Astrocyte (in vitro differentiated cells and primary cell): ENCODE results near the gene LMNB1. TPM values are rescaled to one million over a fixed set of nuclear protein-coding genes. Genes with fewer than 3 reads are reported as not detected.
"Not testable (repeated sequence)": the region's sequence is repeated elsewhere in the genome, so short reads cannot be mapped to it uniquely, and the experiment has no call there.

ENCODE experiments used
- DNase-seq: peaks from one replicate; pipeline ENCODE4 v3.0.0-alpha.2; 2010; ENCODE audit warnings: low read depth
- FAIRE-seq: peaks from 2 replicates; lab custom pipeline; 2011; peaks lifted over from hg19 to GRCh38; lab: Jason Lieb, UNC
- H2AFZ ChIP-seq: 2 replicates; pipeline ENCODE4 v1.6.0; 2012; ENCODE audit warnings: low read depth, low read length, inconsistent platforms
- H3K27ac ChIP-seq: 2 replicates; pipeline ENCODE4 v1.5.1; 2011; ENCODE audit warnings: low read depth, low read length, inconsistent platforms
- H3K27me3 ChIP-seq: 2 replicates; pipeline ENCODE4 v1.6.0; 2011; ENCODE audit warnings: low read length, inconsistent platforms; ENCODE audit not compliant: insufficient read depth
- H3K36me3 ChIP-seq: 2 replicates; pipeline ENCODE4 v1.5.1; 2011; ENCODE audit warnings: low read length, inconsistent platforms; ENCODE audit not compliant: insufficient read depth
- H3K4me1 ChIP-seq: 2 replicates; pipeline ENCODE4 v1.5.1; 2011; ENCODE audit warnings: low read length, inconsistent platforms; ENCODE audit not compliant: insufficient read depth
- H3K4me2 ChIP-seq: 2 replicates; pipeline ENCODE4 v1.6.0; 2012; ENCODE audit warnings: low read length, inconsistent platforms
- H3K4me3 ChIP-seq: 2 replicates; pipeline ENCODE4 v1.5.1; 2011; ENCODE audit warnings: low read depth, mild to moderate bottlenecking, low read length, inconsistent platforms; ENCODE audit not compliant: insufficient read depth
- H3K79me2 ChIP-seq: 2 replicates; pipeline ENCODE4 v1.6.0; 2012; ENCODE audit warnings: mild to moderate bottlenecking, low read length, inconsistent platforms; ENCODE audit not compliant: insufficient read depth
- H3K9ac ChIP-seq: 2 replicates; pipeline ENCODE4 v1.6.0; 2012; ENCODE audit warnings: mild to moderate bottlenecking, low read length, inconsistent platforms
- H3K9me3 ChIP-seq: 2 replicates; pipeline ENCODE4 v1.5.1; 2012; ENCODE audit warnings: low read depth, mild to moderate bottlenecking, low read length, inconsistent platforms; ENCODE audit not compliant: insufficient read depth
- H4K20me1 ChIP-seq: 2 replicates; pipeline ENCODE4 v1.6.0; 2012; ENCODE audit warnings: low read length, inconsistent platforms; ENCODE audit not compliant: insufficient read depth
- H3K27ac Mint-ChIP-seq: one replicate; pipeline ENCODE4 v1.8.0; 2021; ENCODE audit warnings: mild to moderate bottlenecking, mixed read lengths; ENCODE audit not compliant: unreplicated experiment
- H3K27me3 Mint-ChIP-seq: one replicate; pipeline ENCODE4 v1.8.0; 2021; ENCODE audit warnings: low read depth, mixed read lengths; ENCODE audit not compliant: unreplicated experiment
- H3K36me3 Mint-ChIP-seq: one replicate; pipeline ENCODE4 v1.8.0; 2021; ENCODE audit warnings: low read depth, mixed read lengths; ENCODE audit not compliant: unreplicated experiment
- H3K4me1 Mint-ChIP-seq: one replicate; pipeline ENCODE4 v1.8.0; 2021; ENCODE audit warnings: low read depth, mixed read lengths; ENCODE audit not compliant: unreplicated experiment
- H3K4me3 Mint-ChIP-seq: one replicate; pipeline ENCODE4 v1.8.0; 2021; ENCODE audit warnings: mild to moderate bottlenecking, moderate library complexity, mixed read lengths; ENCODE audit not compliant: unreplicated experiment
- H3K9me3 Mint-ChIP-seq: one replicate; pipeline ENCODE4 v1.8.0; 2021; ENCODE audit warnings: mild to moderate bottlenecking, mixed read lengths; ENCODE audit not compliant: unreplicated experiment
- EZH2 ChIP-seq: IDR thresholded peaks from 2 replicates; pipeline ENCODE4 v1.6.1; 2012; ENCODE audit warnings: mild to moderate bottlenecking, low read length, inconsistent platforms; ENCODE audit not compliant: insufficient read depth
- total RNA-seq: library from RNA; stranded (reverse); gene quantifications from 2 replicates; pipeline ENCODE4 v1.2.1, GENCODE V29; 2021
- TF ChIP-seq, protein P1 (sequence below): IDR thresholded peaks from 2 replicates; pipeline ENCODE4 v1.5.1; 2011; ENCODE audit warnings: low read depth, mild to moderate bottlenecking, inconsistent platforms, low read length, moderate library complexity; ENCODE audit not compliant: insufficient read depth

Gene LMNB1
- total RNA-seq, 1 donor from 2014 or later = 12.7 TPM

DNA sequence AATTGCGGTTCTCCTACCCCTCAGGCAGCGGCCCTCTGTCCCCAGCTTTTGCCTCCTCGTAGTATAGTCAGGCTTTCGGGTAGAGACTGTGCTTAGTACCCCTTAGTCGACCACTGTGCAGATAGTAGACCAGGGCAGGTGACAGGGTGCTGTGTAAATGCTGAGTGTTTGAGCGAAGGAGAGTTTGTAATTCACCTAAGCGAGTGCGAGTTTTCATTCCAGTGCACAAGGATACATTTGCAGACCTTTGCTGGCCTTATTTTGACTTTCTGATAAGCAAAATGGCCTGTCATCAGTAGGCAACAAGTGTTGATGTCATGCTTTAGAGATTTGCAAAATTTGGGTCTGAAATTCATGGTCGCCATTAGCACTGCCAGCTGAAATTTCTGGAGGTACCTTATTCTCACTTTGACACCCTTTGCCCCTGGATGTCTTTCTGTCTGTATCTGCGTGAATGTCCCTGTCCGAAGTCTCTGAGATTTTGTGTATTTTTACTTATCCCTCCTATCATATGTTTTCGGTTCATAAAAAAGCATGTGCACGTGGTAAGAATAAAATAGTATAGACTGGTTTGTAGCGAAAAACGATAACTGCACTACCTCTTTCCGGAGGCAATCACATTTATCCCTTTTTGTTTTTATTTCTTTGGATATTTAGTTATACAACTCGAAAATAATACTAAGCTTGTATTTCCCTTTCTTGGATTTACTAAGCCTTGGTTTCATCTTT is 1.9 kb downstream of the LMNB1 start:
- Mint-ChIP-seq H3K4me3 (peak overlapping the region; percentile 91), H3K9me3 (no peaks in the 10 kb centered on the region), H3K4me1 (peaks cover 6% of the 10 kb centered on the region), H3K36me3 (no peaks in the 10 kb centered on the region), H3K27ac (peak overlapping the region; percentile 69), H3K27me3 (no peaks in the 10 kb centered on the region)
- peak; percentile 8 for DNase-seq
- no peaks in the 10 kb centered on the region for H3K36me3 ChIP-seq
- H3K9ac ChIP-seq = peak overlapping the region; percentile 84
- FAIRE-seq = no peak
- H3K4me1 ChIP-seq = peaks cover 6% of the 10 kb centered on the region
- TF ChIP-seq, protein P1, sequence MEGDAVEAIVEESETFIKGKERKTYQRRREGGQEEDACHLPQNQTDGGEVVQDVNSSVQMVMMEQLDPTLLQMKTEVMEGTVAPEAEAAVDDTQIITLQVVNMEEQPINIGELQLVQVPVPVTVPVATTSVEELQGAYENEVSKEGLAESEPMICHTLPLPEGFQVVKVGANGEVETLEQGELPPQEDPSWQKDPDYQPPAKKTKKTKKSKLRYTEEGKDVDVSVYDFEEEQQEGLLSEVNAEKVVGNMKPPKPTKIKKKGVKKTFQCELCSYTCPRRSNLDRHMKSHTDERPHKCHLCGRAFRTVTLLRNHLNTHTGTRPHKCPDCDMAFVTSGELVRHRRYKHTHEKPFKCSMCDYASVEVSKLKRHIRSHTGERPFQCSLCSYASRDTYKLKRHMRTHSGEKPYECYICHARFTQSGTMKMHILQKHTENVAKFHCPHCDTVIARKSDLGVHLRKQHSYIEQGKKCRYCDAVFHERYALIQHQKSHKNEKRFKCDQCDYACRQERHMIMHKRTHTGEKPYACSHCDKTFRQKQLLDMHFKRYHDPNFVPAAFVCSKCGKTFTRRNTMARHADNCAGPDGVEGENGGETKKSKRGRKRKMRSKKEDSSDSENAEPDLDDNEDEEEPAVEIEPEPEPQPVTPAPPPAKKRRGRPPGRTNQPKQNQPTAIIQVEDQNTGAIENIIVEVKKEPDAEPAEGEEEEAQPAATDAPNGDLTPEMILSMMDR = no peak
- peaks cover 69% of the 10 kb centered on the region for H3K79me2 ChIP-seq
- H3K4me2 ChIP-seq = peak overlapping the region; percentile 88
- no peaks in the 10 kb centered on the region for H3K9me3 ChIP-seq
- H4K20me1 ChIP-seq = peaks cover 18% of the 10 kb centered on the region
- no peaks in the 10 kb centered on the region for H3K27me3 ChIP-seq
- peak overlapping the region; percentile 86 for H3K4me3 ChIP-seq
- peak overlapping the region; percentile 89 for H3K27ac ChIP-seq
- H2AFZ ChIP-seq = peak overlapping the region; percentile 80

DNA sequence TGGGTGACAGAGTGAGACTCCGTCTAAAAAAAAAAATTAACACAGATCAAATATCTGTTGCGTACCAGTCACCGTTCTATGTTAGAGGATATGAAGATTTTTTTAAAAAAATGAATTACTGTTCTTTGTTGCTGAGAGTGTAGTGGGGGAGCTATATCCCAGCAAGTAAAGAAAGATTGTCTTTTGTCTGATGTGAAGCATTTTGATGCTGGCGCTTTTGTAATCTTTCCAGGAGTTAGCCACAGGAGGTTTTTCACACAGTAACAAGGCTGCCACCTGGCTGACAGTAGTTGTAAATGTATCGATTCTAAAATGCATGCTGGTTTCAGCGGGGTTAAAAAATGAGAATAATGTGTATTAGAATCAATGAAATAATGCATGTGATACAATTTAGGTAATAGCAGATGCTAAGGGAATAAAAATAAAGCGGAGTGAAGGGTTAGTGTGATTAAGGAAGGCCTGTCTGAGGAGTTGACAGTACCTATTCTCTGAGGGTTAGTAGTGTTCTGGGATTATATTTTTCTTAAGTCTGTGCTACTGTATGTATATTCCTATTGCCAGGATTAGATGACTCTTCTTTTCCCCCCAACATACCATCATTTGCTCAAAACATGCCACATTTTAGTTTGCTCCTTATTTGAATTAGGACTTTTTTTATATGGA is 3.4 kb downstream of the LMNB1 start:
- Mint-ChIP-seq H3K27ac (no peak overlapping the region), H3K4me1 (peaks cover 6% of the 10 kb centered on the region), H3K36me3 (no peaks in the 10 kb centered on the region), H3K4me3 (peak overlapping the region; percentile 51), H3K9me3 (no peaks in the 10 kb centered on the region), H3K27me3 (no peaks in the 10 kb centered on the region)
- Histone ChIP-seq H3K4me1 (peaks cover 6% of the 10 kb centered on the region), H3K4me3 (no peak overlapping the region), H3K36me3 (no peaks in the 10 kb centered on the region), H2AFZ (no peak overlapping the region), H3K9me3 (no peaks in the 10 kb centered on the region), H3K9ac (peak overlapping the region; percentile 46), H3K27ac (no peak overlapping the region), H3K79me2 (peaks cover 81% of the 10 kb centered on the region), H3K27me3 (no peaks in the 10 kb centered on the region), H4K20me1 (peaks cover 18% of the 10 kb centered on the region), H3K4me2 (peak overlapping the region; percentile 88)
- peak; percentile 55 for DNase-seq
- TF ChIP-seq EZH2 = no peak
- TF ChIP-seq, protein P1 = peak; percentile 79
- FAIRE-seq = no peak

DNA sequence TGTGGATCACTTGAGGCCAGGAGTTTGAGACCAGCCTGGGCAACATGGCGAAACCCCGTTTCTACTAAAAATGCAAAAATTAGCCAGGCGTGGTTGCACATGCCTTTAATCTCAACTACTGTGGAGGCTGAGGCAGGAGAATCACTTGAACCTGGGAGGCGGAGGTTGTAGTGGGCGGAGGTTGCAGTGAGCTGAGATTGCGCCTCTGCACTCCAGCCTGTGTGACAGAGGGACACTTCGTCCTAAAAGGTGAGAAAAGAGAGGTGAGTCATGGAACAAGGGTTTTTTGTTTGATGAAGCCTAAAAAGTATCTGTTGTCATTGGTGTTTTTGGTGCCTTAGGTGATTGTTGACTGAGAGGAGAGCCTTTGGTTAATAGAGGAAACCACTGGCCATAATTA is 11.5 kb downstream of the LMNB1 start:
- not testable (repeated sequence) for FAIRE-seq, H3K4me2 ChIP-seq, H3K9me3 ChIP-seq, H3K36me3 ChIP-seq, H3K27me3 ChIP-seq, H3K27me3 Mint-ChIP-seq, H3K4me1 Mint-ChIP-seq, DNase-seq, H3K9ac ChIP-seq, H3K27ac ChIP-seq, H3K4me3 Mint-ChIP-seq, H3K9me3 Mint-ChIP-seq, H3K27ac Mint-ChIP-seq, H3K4me1 ChIP-seq, H3K36me3 Mint-ChIP-seq, H3K4me3 ChIP-seq, H2AFZ ChIP-seq
- H3K79me2 ChIP-seq = peaks cover 97% of the 10 kb centered on the region
- peaks cover 20% of the 10 kb centered on the region for H4K20me1 ChIP-seq
